IMR-90 (cell line): ENCODE data around the gene CTR9.

Experiments
- BHLHE40 ChIP-seq: fragments of 150-350 bp; IDR thresholded peaks from 2 replicates; pipeline ENCODE4 v1.6.1; 2016; ENCODE audit warnings: mild to moderate bottlenecking, low read depth, low read length
- CTCF ChIP-seq: conservative IDR thresholded peaks from 2 replicates; pipeline ENCODE4 v1.5.1; 2012; ENCODE audit warnings: mild to moderate bottlenecking, low read depth, low read length, improper control_type of control experiment
- MXI1 ChIP-seq: IDR thresholded peaks from 2 replicates; pipeline ENCODE4 v1.6.1; 2012; ENCODE audit warnings: low read depth, mild to moderate bottlenecking, low read length, moderate library complexity, borderline replicate concordance
- POLR2A ChIP-seq: IDR thresholded peaks from 2 replicates; pipeline ENCODE4 v1.6.1; 2012; ENCODE audit warnings: mild to moderate bottlenecking, low read depth, low read length
- RFX5 ChIP-seq: IDR thresholded peaks from 2 replicates; pipeline ENCODE4 v1.8.0; 2012; ENCODE audit warnings: low read depth, mild to moderate bottlenecking, low read length, moderate library complexity
- SMC3 ChIP-seq: fragments of 150-350 bp; IDR thresholded peaks from 2 replicates; pipeline ENCODE4 v1.6.1; 2016; ENCODE audit warnings: low read depth, mild to moderate bottlenecking, antibody characterized with exemption, low read length, moderate library complexity
- USF2 ChIP-seq: fragments of 150-350 bp; IDR thresholded peaks from 2 replicates; pipeline ENCODE4 v1.6.1; 2017; ENCODE audit warnings: mild to moderate bottlenecking, antibody characterized with exemption, low read length, low read depth
- TF ChIP-seq, protein P1 (sequence below): fragments of 150-350 bp; IDR thresholded peaks from 2 replicates; pipeline ENCODE4 v1.6.1; 2016; ENCODE audit warnings: low read depth, mild to moderate bottlenecking, low read length, moderate library complexity, borderline replicate concordance

- TF ChIP-seq CTCF: peak; percentile 93
- TF ChIP-seq, protein P1, sequence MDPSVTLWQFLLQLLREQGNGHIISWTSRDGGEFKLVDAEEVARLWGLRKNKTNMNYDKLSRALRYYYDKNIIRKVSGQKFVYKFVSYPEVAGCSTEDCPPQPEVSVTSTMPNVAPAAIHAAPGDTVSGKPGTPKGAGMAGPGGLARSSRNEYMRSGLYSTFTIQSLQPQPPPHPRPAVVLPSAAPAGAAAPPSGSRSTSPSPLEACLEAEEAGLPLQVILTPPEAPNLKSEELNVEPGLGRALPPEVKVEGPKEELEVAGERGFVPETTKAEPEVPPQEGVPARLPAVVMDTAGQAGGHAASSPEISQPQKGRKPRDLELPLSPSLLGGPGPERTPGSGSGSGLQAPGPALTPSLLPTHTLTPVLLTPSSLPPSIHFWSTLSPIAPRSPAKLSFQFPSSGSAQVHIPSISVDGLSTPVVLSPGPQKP: no peak
- no peak for TF ChIP-seq POLR2A
- TF ChIP-seq RFX5: no peak
- TF ChIP-seq SMC3: peak; percentile 79
- TF ChIP-seq MXI1: no peak
- no peak for TF ChIP-seq BHLHE40
- no peak for TF ChIP-seq USF2
Observed at GRCh38 chr11:10792385-10793068, 41.5 kb downstream of the CTR9 start.
